ENCODE data around the gene DDIT3. TPM values are rescaled to one million over a fixed set of nuclear protein-coding genes. Genes with fewer than 3 reads are reported as not detected.
"Not testable (repeated sequence)": the region's sequence is repeated elsewhere in the genome, so short reads cannot be mapped to it uniquely, and the experiment has no call there.

Gene DDIT3
- total RNA-seq, 2 experiments from 2014 or later: 34.4 to 37.2 TPM

GRCh38 chr12:57511161-57511560 is 9.2 kb downstream of the DDIT3 start:
- POLR2A ChIA-PET: interaction anchor here (1.6 to 3.1 kb wide), 2 partner anchors 8 to 34 kb away, joined by 4 to 16 read pairs; partner anchors contain the start of gene DDIT3
- H3K27me3 Mint-ChIP-seq: no peaks in the 10 kb centered on the region
- H3K27ac Mint-ChIP-seq: no peak overlapping the region
- no peak for DNase-seq
- ATAC-seq (ENCODE audit: low read depth): no peak
- peaks cover 33% of the 10 kb centered on the region for H3K36me3 Mint-ChIP-seq
- peaks cover 9% of the 10 kb centered on the region for H3K4me1 Mint-ChIP-seq
- no peak overlapping the region for H3K4me3 Mint-ChIP-seq
- no peaks in the 10 kb centered on the region for H3K9me3 Mint-ChIP-seq

DNA sequence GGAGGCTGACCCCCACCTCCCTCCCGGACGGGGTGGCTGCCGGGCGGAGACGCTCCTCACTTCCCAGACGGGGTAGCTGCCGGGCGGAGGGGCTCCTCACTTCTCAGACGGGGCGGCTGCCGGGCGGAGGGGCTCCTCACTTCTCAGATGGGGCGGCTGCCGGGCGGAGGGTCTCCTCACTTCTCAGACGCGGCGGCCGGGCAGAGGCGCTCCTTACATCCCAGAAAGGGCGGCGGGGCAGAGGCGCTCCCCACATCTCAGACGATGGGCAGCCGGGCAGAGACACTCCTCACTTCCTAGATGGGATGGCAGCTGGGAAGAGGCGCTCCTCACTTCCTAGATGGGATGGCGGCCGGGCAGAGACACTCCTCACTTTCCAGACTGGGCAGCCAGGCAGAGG is 12.5 kb downstream of the DDIT3 start:
- H3K9me3 Mint-ChIP-seq; DNase-seq; H3K27ac Mint-ChIP-seq; ATAC-seq (ENCODE audit: low read depth); H3K4me3 Mint-ChIP-seq; POLR2A ChIA-PET; H3K27me3 Mint-ChIP-seq; H3K4me1 Mint-ChIP-seq: not testable (repeated sequence)
- peaks cover 34% of the 10 kb centered on the region for H3K36me3 Mint-ChIP-seq

- not testable (repeated sequence) for ATAC-seq (ENCODE audit: low read depth); DNase-seq; H3K4me1 Mint-ChIP-seq; H3K9me3 Mint-ChIP-seq; H3K27me3 Mint-ChIP-seq; H3K4me3 Mint-ChIP-seq; H3K27ac Mint-ChIP-seq
- POLR2A ChIA-PET: interaction anchor here (0.7 kb wide), 1 partner anchor 28 kb away, joined by 3 read pairs; no protein-coding TSS in a partner anchor
- peaks cover 32% of the 10 kb centered on the region for H3K36me3 Mint-ChIP-seq
Measured at GRCh38 chr12:57506541-57506940, 13.8 kb downstream of the DDIT3 start.

- H3K36me3 Mint-ChIP-seq: peaks cover 62% of the 10 kb centered on the region
- not testable (repeated sequence) for H3K4me1 Mint-ChIP-seq; H3K27ac Mint-ChIP-seq; ATAC-seq (ENCODE audit: low read depth); H3K27me3 Mint-ChIP-seq; H3K9me3 Mint-ChIP-seq; H3K4me3 Mint-ChIP-seq
- POLR2A ChIA-PET: interaction anchor here (0.7 to 1.0 kb wide), 2 partner anchors 16 to 827 kb away, joined by 3 to 7 read pairs; no protein-coding TSS in a partner anchor
- DNase-seq: peak; percentile 23
Measured at GRCh38 chr12:57502311-57502969, 17.9 kb downstream of the DDIT3 start.

GRCh38 chr12:57500213-57500612 is 20.1 kb downstream of the DDIT3 start:
- POLR2A ChIA-PET: interaction anchor here (0.9 kb wide), 1 partner anchor 12 kb away, joined by 4 read pairs; no protein-coding TSS in a partner anchor
- Mint-ChIP-seq H3K27me3 (no peaks in the 10 kb centered on the region), H3K4me3 (no peak overlapping the region), H3K27ac (no peak overlapping the region), H3K4me1 (peaks cover 13% of the 10 kb centered on the region), H3K36me3 (peaks cover 64% of the 10 kb centered on the region), H3K9me3 (peaks cover 5% of the 10 kb centered on the region)
- ATAC-seq (ENCODE audit: low read depth) (no peak), DNase-seq (no peak)

DNA sequence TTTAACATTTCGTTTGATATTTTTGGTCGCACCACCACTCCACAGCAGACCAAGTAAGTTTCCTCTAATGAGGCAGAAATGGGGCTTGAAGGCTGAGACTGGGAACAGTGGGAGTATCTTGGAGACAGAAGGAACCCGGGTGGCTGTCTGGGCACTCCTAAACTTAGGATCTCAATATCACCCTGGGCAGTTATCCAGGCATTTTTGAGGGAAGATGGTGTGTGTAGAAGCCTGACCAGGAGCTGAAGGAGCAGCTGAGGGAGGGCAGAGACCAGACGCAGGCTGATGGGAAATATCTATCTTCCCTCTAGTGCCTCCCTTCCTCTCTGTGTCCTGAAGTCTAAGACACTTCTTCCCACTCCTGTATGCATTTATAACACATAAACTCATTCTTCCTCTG is 21.7 kb downstream of the DDIT3 start:
- DNase-seq: no peak
- Mint-ChIP-seq H3K9me3 (peaks cover 5% of the 10 kb centered on the region), H3K4me3 (no peak overlapping the region), H3K4me1 (peaks cover 13% of the 10 kb centered on the region), H3K36me3 (peaks cover 60% of the 10 kb centered on the region), H3K27me3 (no peaks in the 10 kb centered on the region), H3K27ac (no peak overlapping the region)
- no peak for ATAC-seq (ENCODE audit: low read depth)
- POLR2A ChIA-PET: interaction anchor here (0.7 kb wide), 1 partner anchor 29 kb away, joined by 5 read pairs; no protein-coding TSS in a partner anchor

GRCh38 chr12:57498132-57498502 is 22.2 kb downstream of the DDIT3 start:
- Mint-ChIP-seq H3K27me3 (no peaks in the 10 kb centered on the region), H3K9me3 (peaks cover 5% of the 10 kb centered on the region), H3K36me3 (peaks cover 59% of the 10 kb centered on the region), H3K4me1 (peaks cover 13% of the 10 kb centered on the region), H3K27ac (no peak overlapping the region), H3K4me3 (no peak overlapping the region)
- ATAC-seq (ENCODE audit: low read depth) (no peak), DNase-seq (no peak)
- POLR2A ChIA-PET: no interaction called here

GRCh38 chr12:57497223-57498131 is 22.8 kb downstream of the DDIT3 start:
- H3K4me1 Mint-ChIP-seq: peaks cover 18% of the 10 kb centered on the region
- POLR2A ChIA-PET: interaction anchor here (0.6 to 1.4 kb wide), 5 partner anchors 9 to 32 kb away, joined by 3 to 4 read pairs (median 3); no protein-coding TSS in a partner anchor
- ATAC-seq (ENCODE audit: low read depth) (no peak), DNase-seq (no peak)
- H3K9me3 Mint-ChIP-seq: peaks cover 5% of the 10 kb centered on the region
- H3K27ac Mint-ChIP-seq: peak overlapping the region; percentile 47
- H3K36me3 Mint-ChIP-seq: peaks cover 61% of the 10 kb centered on the region
- no peak overlapping the region for H3K4me3 Mint-ChIP-seq
- no peaks in the 10 kb centered on the region for H3K27me3 Mint-ChIP-seq

DNA sequence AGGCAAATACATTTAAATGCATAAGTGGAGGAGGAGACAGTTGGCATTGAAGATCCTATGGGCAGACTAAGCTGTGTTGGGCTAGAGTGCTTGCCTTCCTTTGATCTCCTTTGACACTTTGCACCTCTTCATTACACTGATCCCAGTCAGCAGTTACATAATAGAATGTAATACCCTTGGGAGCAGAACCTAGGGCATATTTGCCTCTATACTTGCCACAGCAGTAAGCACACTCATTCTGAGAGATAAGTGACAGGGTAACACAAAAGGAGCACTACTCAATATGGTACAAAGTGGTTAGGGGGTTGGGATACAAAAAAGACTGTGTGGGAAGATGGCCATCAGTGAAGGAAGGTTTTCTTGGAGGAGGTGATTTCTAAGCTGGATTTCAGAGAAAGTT is 23.5 kb downstream of the DDIT3 start:
- POLR2A ChIA-PET: interaction anchor here (0.6 to 1.4 kb wide), 6 partner anchors 8 to 40 kb away, joined by 3 to 4 read pairs (median 3); no protein-coding TSS in a partner anchor
- DNase-seq: no peak
- Mint-ChIP-seq H3K27ac (no peak overlapping the region), H3K4me3 (no peak overlapping the region), H3K36me3 (peaks cover 57% of the 10 kb centered on the region), H3K27me3 (no peaks in the 10 kb centered on the region), H3K9me3 (peaks cover 5% of the 10 kb centered on the region), H3K4me1 (peaks cover 18% of the 10 kb centered on the region)
- ATAC-seq (ENCODE audit: low read depth): no peak

GRCh38 chr12:57495051-57495701 is 25.1 kb downstream of the DDIT3 start:
- ATAC-seq (ENCODE audit: low read depth); H3K9me3 Mint-ChIP-seq; H3K4me3 Mint-ChIP-seq; DNase-seq; H3K27ac Mint-ChIP-seq; H3K27me3 Mint-ChIP-seq: not testable (repeated sequence)
- H3K4me1 Mint-ChIP-seq: peaks cover 22% of the 10 kb centered on the region
- POLR2A ChIA-PET: interaction anchor here (1.2 kb wide), 1 partner anchor 124 kb away, joined by 4 read pairs; no protein-coding TSS in a partner anchor
- H3K36me3 Mint-ChIP-seq: peaks cover 50% of the 10 kb centered on the region

GRCh38 chr12:57491393-57492280 is 28.7 kb downstream of the DDIT3 start:
- POLR2A ChIA-PET: interaction anchor here (0.7 to 4.3 kb wide), 4 partner anchors 12 to 37 kb away, joined by 3 to 24 read pairs (median 4); partner anchors contain the start of genes ARHGAP9 and DDIT3
- no peaks in the 10 kb centered on the region for H3K9me3 Mint-ChIP-seq
- no peaks in the 10 kb centered on the region for H3K27me3 Mint-ChIP-seq
- no peak for ATAC-seq (ENCODE audit: low read depth)
- no peak for DNase-seq
- H3K36me3 Mint-ChIP-seq: peaks cover 36% of the 10 kb centered on the region
- peak overlapping the region; percentile 45 for H3K27ac Mint-ChIP-seq
- H3K4me3 Mint-ChIP-seq: no peak overlapping the region
- H3K4me1 Mint-ChIP-seq: peaks cover 31% of the 10 kb centered on the region

GRCh38 chr12:57490126-57490525 is 30.2 kb downstream of the DDIT3 start:
- peaks cover 34% of the 10 kb centered on the region for H3K36me3 Mint-ChIP-seq
- no peak for DNase-seq
- no peaks in the 10 kb centered on the region for H3K9me3 Mint-ChIP-seq
- H3K27me3 Mint-ChIP-seq: no peaks in the 10 kb centered on the region
- peak overlapping the region; percentile 25 for H3K27ac Mint-ChIP-seq
- H3K4me1 Mint-ChIP-seq: peaks cover 29% of the 10 kb centered on the region
- POLR2A ChIA-PET: interaction anchor here (1.0 to 4.3 kb wide), 3 partner anchors 10 to 56 kb away, joined by 4 to 24 read pairs (median 6); partner anchors contain the start of genes DCTN2 and DDIT3
- no peak for ATAC-seq (ENCODE audit: low read depth)
- no peak overlapping the region for H3K4me3 Mint-ChIP-seq
